ENCODE measurements around the gene RASSF5. TPM values are rescaled to one million over a fixed set of nuclear protein-coding genes. Genes with fewer than 3 reads are reported as not detected.

Gene RASSF5
- total RNA-seq, 1 donor from 2014 or later = 1.2 TPM

DNA sequence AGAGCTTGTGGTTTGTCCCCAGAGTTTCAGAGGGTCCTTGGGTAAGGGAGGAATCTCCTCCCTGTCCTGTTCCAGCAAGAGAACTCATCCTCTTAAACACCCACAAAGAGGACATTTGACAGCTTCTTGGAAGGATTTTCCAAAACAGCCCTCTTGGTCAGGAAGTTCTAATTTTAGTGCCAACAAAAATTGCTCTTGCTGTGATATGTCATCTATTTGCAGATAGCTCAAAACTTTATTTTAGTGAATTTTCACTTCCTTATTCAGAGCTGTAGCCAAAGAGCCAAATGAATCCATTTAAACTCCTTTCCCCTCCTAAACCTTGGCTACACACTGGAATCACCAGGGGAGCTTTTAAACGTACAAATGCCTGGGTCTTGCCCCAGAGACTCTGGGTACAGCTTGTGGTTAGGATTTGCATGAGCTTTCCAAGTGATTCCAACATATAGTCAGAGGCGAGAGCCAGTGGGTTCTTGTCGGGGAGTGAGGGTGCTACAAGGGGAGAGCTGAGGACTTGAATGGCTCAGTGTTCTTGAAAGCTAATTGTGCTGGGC is 11.8 kb upstream of the RASSF5 start:
- H3K4me1 Mint-ChIP-seq (ENCODE audit: unreplicated experiment) = peaks cover 15% of the 10 kb centered on the region
- no peak overlapping the region for H3K4me3 Mint-ChIP-seq (ENCODE audit: unreplicated experiment)
- no peak overlapping the region for H3K27ac Mint-ChIP-seq (ENCODE audit: unreplicated experiment)
- TF ChIP-seq, protein P1, sequence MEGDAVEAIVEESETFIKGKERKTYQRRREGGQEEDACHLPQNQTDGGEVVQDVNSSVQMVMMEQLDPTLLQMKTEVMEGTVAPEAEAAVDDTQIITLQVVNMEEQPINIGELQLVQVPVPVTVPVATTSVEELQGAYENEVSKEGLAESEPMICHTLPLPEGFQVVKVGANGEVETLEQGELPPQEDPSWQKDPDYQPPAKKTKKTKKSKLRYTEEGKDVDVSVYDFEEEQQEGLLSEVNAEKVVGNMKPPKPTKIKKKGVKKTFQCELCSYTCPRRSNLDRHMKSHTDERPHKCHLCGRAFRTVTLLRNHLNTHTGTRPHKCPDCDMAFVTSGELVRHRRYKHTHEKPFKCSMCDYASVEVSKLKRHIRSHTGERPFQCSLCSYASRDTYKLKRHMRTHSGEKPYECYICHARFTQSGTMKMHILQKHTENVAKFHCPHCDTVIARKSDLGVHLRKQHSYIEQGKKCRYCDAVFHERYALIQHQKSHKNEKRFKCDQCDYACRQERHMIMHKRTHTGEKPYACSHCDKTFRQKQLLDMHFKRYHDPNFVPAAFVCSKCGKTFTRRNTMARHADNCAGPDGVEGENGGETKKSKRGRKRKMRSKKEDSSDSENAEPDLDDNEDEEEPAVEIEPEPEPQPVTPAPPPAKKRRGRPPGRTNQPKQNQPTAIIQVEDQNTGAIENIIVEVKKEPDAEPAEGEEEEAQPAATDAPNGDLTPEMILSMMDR (IDR thresholded peaks at IDR 0.05; ENCODE audit: unreplicated experiment) = no peak
- peaks cover 33% of the 10 kb centered on the region for H3K36me3 Mint-ChIP-seq (ENCODE audit: low read depth, unreplicated experiment)
- no peak for DNase-seq (ENCODE audit: low spot score)
- H3K27me3 Mint-ChIP-seq (ENCODE audit: unreplicated experiment) = peaks cover 8% of the 10 kb centered on the region
- no peaks in the 10 kb centered on the region for H3K9me3 Mint-ChIP-seq (ENCODE audit: unreplicated experiment)

DNA sequence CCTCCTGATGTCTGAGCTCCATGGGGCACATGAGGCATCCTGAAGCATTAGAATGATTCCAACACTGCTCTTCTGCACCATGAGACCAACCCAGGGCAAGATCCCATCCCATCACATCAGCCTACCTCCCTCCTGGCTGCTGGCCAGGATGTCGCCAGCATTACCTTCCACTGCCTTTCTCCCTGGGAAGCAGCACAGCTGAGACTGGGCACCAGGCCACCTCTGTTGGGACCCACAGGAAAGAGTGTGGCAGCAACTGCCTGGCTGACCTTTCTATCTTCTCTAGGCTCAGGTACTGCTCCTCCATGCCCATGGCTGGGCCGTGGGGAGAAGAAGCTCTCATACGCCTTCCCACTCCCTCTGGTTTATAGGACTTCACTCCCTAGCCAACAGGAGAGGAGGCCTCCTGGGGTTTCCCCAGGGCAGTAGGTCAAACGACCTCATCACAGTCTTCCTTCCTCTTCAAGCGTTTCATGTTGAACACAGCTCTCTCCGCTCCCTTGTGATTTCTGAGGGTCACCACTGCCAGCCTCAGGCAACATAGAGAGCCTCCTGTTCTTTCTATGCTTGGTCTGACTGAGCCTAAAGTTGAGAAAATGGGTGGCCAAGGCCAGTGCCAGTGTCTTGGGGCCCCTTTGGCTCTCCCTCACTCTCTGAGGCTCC is 11.1 kb upstream of the RASSF5 start:
- no peaks in the 10 kb centered on the region for H3K9me3 Mint-ChIP-seq (ENCODE audit: unreplicated experiment)
- TF ChIP-seq, protein P1 (IDR thresholded peaks at IDR 0.05; ENCODE audit: unreplicated experiment) = no peak
- peaks cover 19% of the 10 kb centered on the region for H3K4me1 Mint-ChIP-seq (ENCODE audit: unreplicated experiment)
- H3K27ac Mint-ChIP-seq (ENCODE audit: unreplicated experiment) = no peak overlapping the region
- H3K4me3 Mint-ChIP-seq (ENCODE audit: unreplicated experiment) = no peak overlapping the region
- DNase-seq (ENCODE audit: low spot score) = no peak
- peaks cover 26% of the 10 kb centered on the region for H3K36me3 Mint-ChIP-seq (ENCODE audit: low read depth, unreplicated experiment)
- peaks cover 8% of the 10 kb centered on the region for H3K27me3 Mint-ChIP-seq (ENCODE audit: unreplicated experiment)

DNA sequence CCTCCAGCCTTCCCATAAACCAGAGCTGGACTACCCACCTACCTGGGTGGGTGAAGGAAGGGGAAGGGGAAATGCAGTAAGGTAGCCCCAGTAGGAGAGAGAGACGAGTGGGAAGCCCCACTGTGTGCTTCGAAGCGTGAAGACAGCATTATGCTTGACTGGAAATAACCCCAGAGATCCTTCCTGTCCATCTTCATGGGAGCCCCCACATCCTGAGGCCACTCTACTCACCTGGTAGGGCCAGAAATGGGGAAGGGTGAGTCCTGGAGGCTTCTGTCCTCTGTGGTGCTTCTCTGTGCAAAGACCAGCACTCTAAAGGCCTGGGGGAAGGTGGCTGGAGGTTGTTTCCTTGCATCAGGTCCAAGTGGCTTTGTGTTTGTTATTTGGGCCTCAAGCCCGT is 10.0 kb upstream of the RASSF5 start:
- Mint-ChIP-seq H3K9me3 (ENCODE audit: unreplicated experiment) (no peaks in the 10 kb centered on the region), H3K4me3 (ENCODE audit: unreplicated experiment) (peak overlapping the region; percentile 44), H3K27me3 (ENCODE audit: unreplicated experiment) (peaks cover 4% of the 10 kb centered on the region), H3K36me3 (ENCODE audit: low read depth, unreplicated experiment) (peaks cover 18% of the 10 kb centered on the region), H3K27ac (ENCODE audit: unreplicated experiment) (no peak overlapping the region), H3K4me1 (ENCODE audit: unreplicated experiment) (peaks cover 20% of the 10 kb centered on the region)
- TF ChIP-seq, protein P1 (IDR thresholded peaks at IDR 0.05; ENCODE audit: unreplicated experiment) = no peak
- no peak for DNase-seq (ENCODE audit: low spot score)

DNA sequence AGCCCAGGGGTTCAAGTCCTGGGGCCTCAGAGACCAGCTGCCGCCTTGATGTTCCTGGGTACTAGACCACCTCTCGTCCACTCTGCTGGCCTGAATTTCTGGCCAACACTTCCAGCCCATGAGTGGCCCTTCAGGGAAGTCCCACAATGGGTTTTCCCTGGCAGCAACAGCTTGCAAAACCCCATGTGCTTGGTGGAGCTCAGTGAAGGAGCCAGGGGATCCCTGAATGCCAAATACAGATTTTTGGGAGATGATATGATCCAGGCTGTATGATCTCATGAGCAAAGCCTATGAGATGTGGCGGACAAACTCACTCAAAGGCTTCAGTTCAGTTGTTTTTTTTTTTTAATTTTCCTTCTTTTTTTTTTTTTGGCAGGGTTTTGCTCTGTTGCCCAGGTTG is 9.6 kb upstream of the RASSF5 start:
- Mint-ChIP-seq H3K27ac (ENCODE audit: unreplicated experiment) (no peak overlapping the region), H3K4me3 (ENCODE audit: unreplicated experiment) (no peak overlapping the region), H3K4me1 (ENCODE audit: unreplicated experiment) (peaks cover 20% of the 10 kb centered on the region), H3K27me3 (ENCODE audit: unreplicated experiment) (peaks cover 4% of the 10 kb centered on the region), H3K36me3 (ENCODE audit: low read depth, unreplicated experiment) (peaks cover 16% of the 10 kb centered on the region), H3K9me3 (ENCODE audit: unreplicated experiment) (no peaks in the 10 kb centered on the region)
- TF ChIP-seq, protein P1 (IDR thresholded peaks at IDR 0.05; ENCODE audit: unreplicated experiment) = no peak
- DNase-seq (ENCODE audit: low spot score) = no peak

DNA sequence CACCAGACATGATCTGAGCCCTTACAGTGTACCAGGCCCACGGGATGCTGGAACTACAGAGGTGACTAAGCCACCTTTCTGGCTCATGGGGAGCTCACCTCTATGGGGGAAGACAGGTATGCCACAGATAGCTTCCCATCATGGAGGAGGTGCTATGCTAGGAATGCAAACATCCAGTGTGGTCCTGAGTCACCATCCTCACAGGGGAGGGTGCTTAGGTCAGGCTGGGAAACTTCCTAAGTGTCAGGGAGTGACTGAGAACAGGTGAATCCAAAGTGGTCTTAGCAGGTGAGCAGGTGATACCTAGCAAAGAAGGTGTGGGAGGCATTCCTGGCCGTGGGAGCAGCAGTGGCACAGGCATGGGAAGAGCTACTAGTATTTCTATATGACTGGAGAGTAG is 8.6 kb upstream of the RASSF5 start:
- H3K4me1 Mint-ChIP-seq (ENCODE audit: unreplicated experiment) = peaks cover 24% of the 10 kb centered on the region
- DNase-seq (ENCODE audit: low spot score) = no peak

More for the DNA sequence above, 8.6 kb upstream of the RASSF5 start:
- H3K4me3 Mint-ChIP-seq (ENCODE audit: unreplicated experiment) = no peak overlapping the region
- H3K27ac Mint-ChIP-seq (ENCODE audit: unreplicated experiment) = no peak overlapping the region
- H3K9me3 Mint-ChIP-seq (ENCODE audit: unreplicated experiment) = no peaks in the 10 kb centered on the region
- TF ChIP-seq, protein P1 (IDR thresholded peaks at IDR 0.05; ENCODE audit: unreplicated experiment) = no peak
- peaks cover 4% of the 10 kb centered on the region for H3K27me3 Mint-ChIP-seq (ENCODE audit: unreplicated experiment)
- H3K36me3 Mint-ChIP-seq (ENCODE audit: low read depth, unreplicated experiment) = peaks cover 16% of the 10 kb centered on the region
